Parathyroid adenoma (tissue), 2 donors: ENCODE results near the gene MGAT1.

Experiments
- H2AFZ ChIP-seq: fragments of 300-600 bp; sonication (generic); one replicate; pipeline ENCODE4 v1.7.0; 2017; ENCODE audit warnings: antibody characterized with exemption, mild to moderate bottlenecking
- H3K27ac ChIP-seq: fragments of 300-600 bp; sonication (generic); one replicate; pipeline ENCODE4 v1.7.0; 2017
- H3K27me3 ChIP-seq: fragments of 300-600 bp; sonication (generic); one replicate; pipeline ENCODE4 v1.7.0; 2017; ENCODE audit warnings: low read length; ENCODE audit not compliant: control insufficient read depth, insufficient read depth
- H3K36me3 ChIP-seq: fragments of 300-600 bp; sonication (generic); one replicate; pipeline ENCODE4 v1.7.0; 2017; ENCODE audit warnings: low read length; ENCODE audit not compliant: control insufficient read depth, insufficient read depth
- H3K4me1 ChIP-seq: fragments of 300-600 bp; sonication (generic); one replicate; pipeline ENCODE4 v1.7.0; 2017; ENCODE audit warnings: control low read depth
- H3K4me2 ChIP-seq: fragments of 300-600 bp; sonication (generic); one replicate; pipeline ENCODE4 v1.7.0; 2017; ENCODE audit warnings: low read length
- H3K4me3 ChIP-seq: fragments of 300-600 bp; sonication (generic); one replicate; pipeline ENCODE4 v1.7.0; 2017; ENCODE audit warnings: low read depth, low read length
- H3K79me2 ChIP-seq: fragments of 300-600 bp; sonication (generic); one replicate; pipeline ENCODE4 v1.7.0; 2017; ENCODE audit warnings: control low read depth
- H3K9ac ChIP-seq: fragments of 300-600 bp; sonication (generic); one replicate; pipeline ENCODE4 v1.7.0; 2017; ENCODE audit warnings: mild to moderate bottlenecking
- H3K9me3 ChIP-seq: fragments of 300-600 bp; sonication (generic); one replicate; pipeline ENCODE4 v1.7.0; 2017; ENCODE audit warnings: low read length; ENCODE audit not compliant: control insufficient read depth
- TF ChIP-seq, protein P1 (sequence below): fragments of 300-600 bp; sonication (generic); IDR thresholded peaks from one replicate; pipeline ENCODE4 v1.7.0; 2017; ENCODE audit warnings: antibody characterized with exemption, mild to moderate bottlenecking
- donor health status: primary hyperparathyroidism.

Gene MGAT1

GRCh38 chr5:180801596-180802324 lies 846 bp downstream of the MGAT1 start:
- H3K4me1 ChIP-seq = peaks cover 15% of the 10 kb centered on the region

DNA sequence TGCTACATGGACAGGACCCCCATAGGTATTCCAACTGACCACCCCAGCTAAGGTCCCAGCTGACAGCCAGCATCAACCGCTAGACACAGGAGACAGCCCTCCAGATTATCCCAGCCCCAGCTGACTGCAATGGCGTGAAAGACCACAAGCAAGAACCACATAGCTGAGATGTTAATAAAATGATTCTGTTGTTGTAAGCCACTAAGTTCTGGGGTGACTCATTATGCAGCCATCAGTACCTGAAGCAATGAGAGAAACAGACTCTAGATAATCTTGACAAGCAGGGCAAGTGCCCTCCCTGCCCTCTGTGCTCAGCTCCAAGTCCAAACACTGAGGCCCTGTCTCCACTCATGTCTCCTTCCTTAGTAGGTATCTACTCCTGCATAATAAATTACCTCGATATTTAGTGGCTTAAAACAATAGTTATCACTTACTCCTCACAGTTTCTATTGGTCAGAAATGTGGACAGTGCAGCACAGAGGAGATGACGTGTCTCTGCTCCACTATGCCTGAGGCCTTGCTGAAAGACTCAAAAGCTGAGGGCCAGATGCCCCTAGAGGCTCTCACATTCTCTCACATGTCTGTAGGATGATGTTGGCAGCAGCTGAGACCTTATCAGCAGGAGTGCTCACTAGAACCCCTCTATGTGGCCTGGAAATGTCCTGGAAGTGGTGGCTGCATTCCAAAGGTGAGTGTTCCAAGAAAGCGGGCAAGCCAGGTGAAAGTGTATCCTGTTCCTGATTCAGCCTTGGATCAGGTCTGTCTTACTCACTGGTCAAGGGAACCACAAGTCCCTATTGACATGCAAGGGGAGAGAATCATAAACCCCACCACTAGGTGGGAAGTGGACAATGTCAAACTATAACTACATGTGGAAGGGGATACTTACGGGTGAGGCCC lies 2.5 kb downstream of the MGAT1 start:
- no peak overlapping the region for H3K27ac ChIP-seq
- no peaks in the 10 kb centered on the region for H3K9me3 ChIP-seq
- H2AFZ ChIP-seq = no peak overlapping the region
- H3K4me3 ChIP-seq = no peak overlapping the region
- H3K4me1 ChIP-seq = peaks cover 15% of the 10 kb centered on the region
- H3K36me3 ChIP-seq = no peaks in the 10 kb centered on the region
- H3K79me2 ChIP-seq = peaks cover 53% of the 10 kb centered on the region
- H3K4me2 ChIP-seq = no peak overlapping the region
- no peaks in the 10 kb centered on the region for H3K27me3 ChIP-seq
- no peak overlapping the region for H3K9ac ChIP-seq
- TF ChIP-seq, protein P1, sequence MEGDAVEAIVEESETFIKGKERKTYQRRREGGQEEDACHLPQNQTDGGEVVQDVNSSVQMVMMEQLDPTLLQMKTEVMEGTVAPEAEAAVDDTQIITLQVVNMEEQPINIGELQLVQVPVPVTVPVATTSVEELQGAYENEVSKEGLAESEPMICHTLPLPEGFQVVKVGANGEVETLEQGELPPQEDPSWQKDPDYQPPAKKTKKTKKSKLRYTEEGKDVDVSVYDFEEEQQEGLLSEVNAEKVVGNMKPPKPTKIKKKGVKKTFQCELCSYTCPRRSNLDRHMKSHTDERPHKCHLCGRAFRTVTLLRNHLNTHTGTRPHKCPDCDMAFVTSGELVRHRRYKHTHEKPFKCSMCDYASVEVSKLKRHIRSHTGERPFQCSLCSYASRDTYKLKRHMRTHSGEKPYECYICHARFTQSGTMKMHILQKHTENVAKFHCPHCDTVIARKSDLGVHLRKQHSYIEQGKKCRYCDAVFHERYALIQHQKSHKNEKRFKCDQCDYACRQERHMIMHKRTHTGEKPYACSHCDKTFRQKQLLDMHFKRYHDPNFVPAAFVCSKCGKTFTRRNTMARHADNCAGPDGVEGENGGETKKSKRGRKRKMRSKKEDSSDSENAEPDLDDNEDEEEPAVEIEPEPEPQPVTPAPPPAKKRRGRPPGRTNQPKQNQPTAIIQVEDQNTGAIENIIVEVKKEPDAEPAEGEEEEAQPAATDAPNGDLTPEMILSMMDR = peak; percentile 3

More at GRCh38 chr5:180801596-180802324, 846 bp downstream of the MGAT1 start:
- H3K4me3 ChIP-seq = peak overlapping the region; percentile 73
- TF ChIP-seq, protein P1 = no peak
- H3K27me3 ChIP-seq = no peaks in the 10 kb centered on the region
- H3K9ac ChIP-seq = no peak overlapping the region
- peak overlapping the region; percentile 81 for H3K4me2 ChIP-seq
- H3K79me2 ChIP-seq = peaks cover 41% of the 10 kb centered on the region
- H3K36me3 ChIP-seq = no peaks in the 10 kb centered on the region
- H3K9me3 ChIP-seq = no peaks in the 10 kb centered on the region
- H2AFZ ChIP-seq = peak overlapping the region; percentile 92
- peak overlapping the region; percentile 92 for H3K27ac ChIP-seq

DNA sequence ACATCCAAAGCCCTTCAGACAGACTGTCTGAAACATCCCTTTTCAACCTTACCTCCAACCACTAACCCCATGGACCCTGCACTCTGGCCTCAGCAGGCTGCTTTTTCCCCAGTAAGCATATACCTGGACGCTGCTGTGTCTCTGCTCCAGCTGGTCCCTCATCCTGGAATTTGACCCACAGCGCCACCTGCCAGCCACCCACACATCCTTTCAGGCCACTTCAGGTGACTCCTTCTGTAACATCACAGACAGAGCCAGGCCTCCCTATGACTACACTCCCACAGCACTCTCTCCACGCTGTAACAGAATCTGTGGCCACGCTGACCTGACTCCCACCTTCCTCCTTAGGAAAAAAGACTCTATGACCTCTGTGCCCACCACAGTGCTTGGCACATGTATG lies 3.4 kb downstream of the MGAT1 start:
- no peak overlapping the region for H3K4me3 ChIP-seq
- H2AFZ ChIP-seq = no peak overlapping the region
- no peak overlapping the region for H3K9ac ChIP-seq
- no peaks in the 10 kb centered on the region for H3K27me3 ChIP-seq
- no peak overlapping the region for H3K4me2 ChIP-seq
- H3K4me1 ChIP-seq = peaks cover 15% of the 10 kb centered on the region
- H3K36me3 ChIP-seq = no peaks in the 10 kb centered on the region
- no peak overlapping the region for H3K27ac ChIP-seq
- H3K9me3 ChIP-seq = no peaks in the 10 kb centered on the region
- TF ChIP-seq, protein P1 = peak; percentile 60
- H3K79me2 ChIP-seq = peaks cover 58% of the 10 kb centered on the region

DNA sequence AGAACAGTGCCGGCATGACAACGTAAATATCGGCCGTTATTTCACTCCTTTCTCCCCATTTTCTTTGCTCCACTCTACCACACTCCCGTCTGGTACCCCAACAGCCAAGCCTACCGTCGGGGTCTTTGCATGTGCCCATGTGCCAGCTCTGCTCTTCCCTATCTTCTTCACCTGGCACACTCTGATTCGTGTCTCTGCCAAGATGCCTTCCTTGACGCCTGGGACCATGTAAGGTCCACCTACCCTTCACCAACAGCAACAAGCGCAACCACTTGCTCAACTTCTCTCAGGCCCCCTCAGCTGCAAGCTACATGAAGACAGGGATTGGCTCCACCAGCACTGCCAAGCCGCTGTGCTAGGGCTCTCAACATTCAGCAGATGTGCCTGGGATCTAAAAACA lies 4.4 kb downstream of the MGAT1 start:
- H2AFZ ChIP-seq = no peak overlapping the region
- no peaks in the 10 kb centered on the region for H3K36me3 ChIP-seq
- H3K79me2 ChIP-seq = peaks cover 65% of the 10 kb centered on the region
- H3K4me3 ChIP-seq = no peak overlapping the region
- H3K4me2 ChIP-seq = no peak overlapping the region
- no peaks in the 10 kb centered on the region for H3K27me3 ChIP-seq
- TF ChIP-seq, protein P1 = no peak
- H3K4me1 ChIP-seq = peaks cover 17% of the 10 kb centered on the region
- H3K9ac ChIP-seq = no peak overlapping the region
- H3K9me3 ChIP-seq = no peaks in the 10 kb centered on the region
- H3K27ac ChIP-seq = no peak overlapping the region
